ENCODE measurements around the gene LLCFC1.

The LLCFC1 gene

GRCh38 chr7:142917447-142917846 lies 21.8 kb upstream of the LLCFC1 start:
- H3K4me3 ChIP-seq (ENCODE audit: low read length), result no peak overlapping the region
- no peak for DNase-seq (ENCODE audit: low read depth)
- no peak for TF ChIP-seq CTCF (IDR thresholded peaks at IDR 0.05; ENCODE audit: insufficient read depth, low read depth, low read length, missing control alignments)

DNA sequence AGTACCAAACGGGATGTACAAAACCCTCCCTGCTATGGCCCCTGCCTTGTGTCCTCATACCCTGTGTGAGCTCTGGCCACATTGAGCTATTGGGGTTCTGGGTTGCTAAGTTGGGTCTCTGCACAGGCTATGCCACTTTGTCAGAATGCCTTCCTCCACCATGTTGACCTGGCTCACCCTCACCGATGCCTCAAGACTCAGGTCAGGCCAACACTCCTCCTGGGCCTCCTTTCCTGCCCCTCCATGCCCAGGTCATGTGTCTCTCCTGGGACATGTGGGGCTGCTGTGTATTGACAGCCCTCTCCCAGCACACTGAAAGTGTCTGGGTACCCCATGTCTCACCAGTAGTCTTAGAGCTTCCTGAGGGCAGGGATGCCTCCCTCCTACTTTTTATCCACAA lies 20.4 kb upstream of the LLCFC1 start:
- H3K4me3 ChIP-seq (ENCODE audit: low read length), result no peak overlapping the region
- no peak for DNase-seq (ENCODE audit: low read depth)
- TF ChIP-seq CTCF (IDR thresholded peaks at IDR 0.05; ENCODE audit: insufficient read depth, low read depth, low read length, missing control alignments), result no peak

DNA sequence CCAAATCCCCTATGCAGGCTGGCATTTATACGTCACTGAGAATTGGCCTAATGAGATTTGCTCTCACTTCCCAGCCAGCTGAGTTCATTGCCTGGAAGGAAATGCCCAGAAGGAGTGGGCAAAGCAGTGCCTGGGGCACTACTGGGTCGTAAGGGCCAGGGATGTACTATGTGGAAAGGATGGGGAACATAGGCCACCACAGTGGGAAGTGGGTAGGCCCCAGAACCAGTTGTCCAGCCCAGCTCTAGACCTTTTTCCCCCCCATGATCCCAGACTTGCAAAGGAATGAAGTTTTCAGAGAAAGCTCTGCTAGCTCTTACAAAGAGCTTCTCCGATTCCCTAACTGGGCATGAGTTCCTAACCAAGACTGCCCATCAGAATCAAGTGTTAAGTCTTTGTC lies 19.6 kb upstream of the LLCFC1 start:
- DNase-seq (ENCODE audit: low read depth), result no peak
- no peak overlapping the region for H3K4me3 ChIP-seq (ENCODE audit: low read length)
- no peak for TF ChIP-seq CTCF (IDR thresholded peaks at IDR 0.05; ENCODE audit: insufficient read depth, low read depth, low read length, missing control alignments)

GRCh38 chr7:142923391-142923790 lies 15.9 kb upstream of the LLCFC1 start:
- no peak overlapping the region for H3K4me3 ChIP-seq (ENCODE audit: low read length)
- DNase-seq (ENCODE audit: low read depth), result no peak
- no peak for TF ChIP-seq CTCF (IDR thresholded peaks at IDR 0.05; ENCODE audit: insufficient read depth, low read depth, low read length, missing control alignments)

- TF ChIP-seq CTCF (IDR thresholded peaks at IDR 0.05; ENCODE audit: insufficient read depth, low read depth, low read length, missing control alignments), result no peak
- no peak for DNase-seq (ENCODE audit: low read depth)
- no peak overlapping the region for H3K4me3 ChIP-seq (ENCODE audit: low read length)
Measured at GRCh38 chr7:142925413-142925812, 13.9 kb upstream of the LLCFC1 start.

GRCh38 chr7:142927085-142927745 lies 12.1 kb upstream of the LLCFC1 start:
- TF ChIP-seq CTCF (IDR thresholded peaks at IDR 0.05; ENCODE audit: insufficient read depth, low read depth, low read length, missing control alignments), result no peak
- DNase-seq (ENCODE audit: low read depth), result no peak
- no peak overlapping the region for H3K4me3 ChIP-seq (ENCODE audit: low read length)

GRCh38 chr7:142927949-142928348 lies 11.3 kb upstream of the LLCFC1 start:
- no peak for DNase-seq (ENCODE audit: low read depth)
- no peak for TF ChIP-seq CTCF (IDR thresholded peaks at IDR 0.05; ENCODE audit: insufficient read depth, low read depth, low read length, missing control alignments)
- H3K4me3 ChIP-seq (ENCODE audit: low read length), result no peak overlapping the region
